ENCODE measurements around the gene CDC34.
A peak's percentile ranks its signal among the peaks of the same experiment; 100 is the strongest.
"Not testable (repeated sequence)": the region's sequence is repeated elsewhere in the genome, so short reads cannot be mapped to it uniquely, and the experiment has no call there.

Gene CDC34

DNA sequence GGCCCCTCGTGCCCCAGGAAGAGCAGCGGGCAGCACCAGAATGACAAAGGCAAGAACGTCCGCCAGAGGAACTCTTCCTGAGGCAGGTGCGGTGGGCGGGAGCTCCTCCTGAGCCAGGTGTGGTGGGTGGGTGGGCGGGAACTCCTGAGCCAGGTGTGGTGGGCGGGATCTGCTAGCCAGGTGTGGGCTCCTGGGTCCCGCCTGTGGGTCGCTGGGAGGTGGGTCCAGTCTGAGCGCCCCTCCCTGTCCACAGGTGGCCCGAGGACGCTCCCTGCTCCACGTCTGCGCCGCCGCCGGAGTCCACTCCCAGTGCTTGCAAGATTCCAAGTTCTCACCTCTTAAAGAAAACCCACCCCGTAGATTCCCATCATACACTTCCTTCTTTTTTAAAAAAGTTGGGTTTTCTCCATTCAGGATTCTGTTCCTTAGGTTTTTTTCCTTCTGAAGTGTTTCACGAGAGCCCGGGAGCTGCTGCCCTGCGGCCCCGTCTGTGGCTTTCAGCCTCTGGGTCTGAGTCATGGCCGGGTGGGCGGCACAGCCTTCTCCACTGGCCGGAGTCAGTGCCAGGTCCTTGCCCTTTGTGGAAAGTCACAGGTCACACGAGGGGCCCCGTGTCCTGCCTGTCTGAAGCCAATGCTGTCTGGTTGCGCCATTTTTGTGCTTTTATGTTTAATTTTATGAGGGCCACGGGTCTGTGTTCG is 51.1 kb downstream of the CDC34 start:
- TF ChIP-seq, protein P1, sequence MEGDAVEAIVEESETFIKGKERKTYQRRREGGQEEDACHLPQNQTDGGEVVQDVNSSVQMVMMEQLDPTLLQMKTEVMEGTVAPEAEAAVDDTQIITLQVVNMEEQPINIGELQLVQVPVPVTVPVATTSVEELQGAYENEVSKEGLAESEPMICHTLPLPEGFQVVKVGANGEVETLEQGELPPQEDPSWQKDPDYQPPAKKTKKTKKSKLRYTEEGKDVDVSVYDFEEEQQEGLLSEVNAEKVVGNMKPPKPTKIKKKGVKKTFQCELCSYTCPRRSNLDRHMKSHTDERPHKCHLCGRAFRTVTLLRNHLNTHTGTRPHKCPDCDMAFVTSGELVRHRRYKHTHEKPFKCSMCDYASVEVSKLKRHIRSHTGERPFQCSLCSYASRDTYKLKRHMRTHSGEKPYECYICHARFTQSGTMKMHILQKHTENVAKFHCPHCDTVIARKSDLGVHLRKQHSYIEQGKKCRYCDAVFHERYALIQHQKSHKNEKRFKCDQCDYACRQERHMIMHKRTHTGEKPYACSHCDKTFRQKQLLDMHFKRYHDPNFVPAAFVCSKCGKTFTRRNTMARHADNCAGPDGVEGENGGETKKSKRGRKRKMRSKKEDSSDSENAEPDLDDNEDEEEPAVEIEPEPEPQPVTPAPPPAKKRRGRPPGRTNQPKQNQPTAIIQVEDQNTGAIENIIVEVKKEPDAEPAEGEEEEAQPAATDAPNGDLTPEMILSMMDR (IDR thresholded peaks at IDR 0.05; ENCODE audit: insufficient read depth, low read depth, low read length, missing control alignments), result no peak
- no peak overlapping the region for H3K4me3 ChIP-seq (ENCODE audit: low read depth, low read length)
- DNase-seq (ENCODE audit: low read depth), result no peak

DNA sequence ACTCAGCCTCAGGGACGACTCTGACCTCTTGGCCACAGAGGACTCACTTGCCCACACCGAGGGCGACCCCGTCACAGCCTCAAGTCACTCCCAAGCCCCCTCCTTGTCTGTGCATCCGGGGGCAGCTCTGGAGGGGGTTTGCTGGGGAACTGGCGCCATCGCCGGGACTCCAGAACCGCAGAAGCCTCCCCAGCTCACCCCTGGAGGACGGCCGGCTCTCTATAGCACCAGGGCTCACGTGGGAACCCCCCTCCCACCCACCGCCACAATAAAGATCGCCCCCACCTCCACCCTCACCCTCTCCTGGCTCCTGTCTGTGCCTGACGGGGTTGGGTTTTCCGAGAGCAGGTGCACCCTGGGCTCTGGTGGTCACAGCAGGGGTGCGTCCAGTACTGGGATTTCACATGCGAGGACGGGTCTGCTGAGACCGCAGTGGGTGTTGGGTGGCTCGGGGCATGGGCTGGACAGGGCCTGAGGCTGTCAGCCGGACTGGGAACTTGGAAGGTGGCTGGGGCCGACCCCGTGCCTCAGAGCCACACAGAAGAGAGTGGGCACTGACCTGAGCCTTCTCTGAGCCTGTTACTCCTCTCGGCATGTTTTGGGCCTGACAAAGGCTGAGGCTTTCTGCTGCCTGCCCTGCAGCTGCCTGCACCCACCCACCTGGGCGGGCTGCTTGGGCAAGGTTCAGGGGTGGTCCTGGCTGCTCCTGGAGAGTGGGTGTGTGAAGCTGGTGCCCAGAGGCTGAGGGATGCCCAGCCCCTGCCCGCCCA is 51.8 kb downstream of the CDC34 start:
- no peak overlapping the region for H3K4me3 ChIP-seq (ENCODE audit: low read depth, low read length)
- TF ChIP-seq, protein P1 (IDR thresholded peaks at IDR 0.05; ENCODE audit: insufficient read depth, low read depth, low read length, missing control alignments), result no peak
- DNase-seq (ENCODE audit: low read depth), result no peak

DNA sequence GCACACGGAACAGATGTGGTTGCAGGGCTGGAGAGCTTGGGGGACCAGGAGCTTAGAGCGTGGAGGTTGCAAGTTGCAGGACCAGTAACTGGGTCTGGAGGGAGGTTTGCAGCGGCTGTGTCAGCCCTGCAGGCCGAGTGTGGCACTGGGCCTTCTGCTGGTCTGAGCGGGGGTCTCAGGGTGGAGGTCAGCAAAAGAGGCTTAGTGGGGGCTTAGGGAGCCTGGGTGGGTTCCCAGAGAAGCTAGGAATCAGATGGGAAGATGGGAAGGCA is 52.3 kb downstream of the CDC34 start:
- TF ChIP-seq, protein P1 (IDR thresholded peaks at IDR 0.05; ENCODE audit: insufficient read depth, low read depth, low read length, missing control alignments), result no peak
- no peak overlapping the region for H3K4me3 ChIP-seq (ENCODE audit: low read depth, low read length)
- no peak for DNase-seq (ENCODE audit: low read depth)

DNA sequence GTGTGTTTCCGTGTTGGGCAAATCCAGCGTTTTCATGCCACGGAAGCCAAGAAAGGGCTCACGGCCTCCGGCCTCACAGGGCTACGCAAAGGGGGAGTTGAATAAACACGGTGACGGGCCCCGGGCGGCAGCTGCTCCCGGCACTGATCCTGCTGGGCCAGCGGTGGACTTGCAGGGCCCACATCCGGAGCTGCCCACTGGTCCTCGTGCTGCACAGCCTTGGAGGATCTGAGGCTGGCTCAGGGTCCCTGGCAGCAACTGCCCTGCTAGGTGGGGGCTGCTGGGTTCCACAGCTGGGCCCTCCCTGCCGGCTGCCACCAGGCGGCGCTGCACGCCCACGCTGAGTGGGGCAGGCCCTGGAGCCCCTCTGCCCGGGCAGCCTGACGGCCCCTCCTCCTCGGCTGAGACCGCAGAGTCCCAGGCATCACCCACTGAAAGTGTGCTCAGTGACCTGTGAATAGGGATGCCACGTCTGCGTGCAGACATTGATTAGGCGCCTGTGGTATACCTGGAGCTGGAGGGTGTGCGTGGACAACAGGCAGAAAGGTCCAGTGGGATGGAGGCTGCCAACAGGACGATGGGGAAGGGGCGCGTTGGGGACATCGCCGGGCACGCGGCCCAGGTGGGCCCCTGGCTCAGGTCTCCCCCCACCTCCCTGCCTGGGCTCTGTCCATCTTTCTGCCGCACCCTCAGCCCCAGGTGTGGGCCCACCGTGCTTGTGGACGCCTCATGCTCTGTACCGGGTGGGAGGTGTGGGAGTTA is 52.9 kb downstream of the CDC34 start:
- TF ChIP-seq, protein P1 (IDR thresholded peaks at IDR 0.05; ENCODE audit: insufficient read depth, low read depth, low read length, missing control alignments), result peak; percentile 98
- DNase-seq (ENCODE audit: low read depth), result peak; percentile 68
- H3K4me3 ChIP-seq (ENCODE audit: low read depth, low read length), result no peak overlapping the region

DNA sequence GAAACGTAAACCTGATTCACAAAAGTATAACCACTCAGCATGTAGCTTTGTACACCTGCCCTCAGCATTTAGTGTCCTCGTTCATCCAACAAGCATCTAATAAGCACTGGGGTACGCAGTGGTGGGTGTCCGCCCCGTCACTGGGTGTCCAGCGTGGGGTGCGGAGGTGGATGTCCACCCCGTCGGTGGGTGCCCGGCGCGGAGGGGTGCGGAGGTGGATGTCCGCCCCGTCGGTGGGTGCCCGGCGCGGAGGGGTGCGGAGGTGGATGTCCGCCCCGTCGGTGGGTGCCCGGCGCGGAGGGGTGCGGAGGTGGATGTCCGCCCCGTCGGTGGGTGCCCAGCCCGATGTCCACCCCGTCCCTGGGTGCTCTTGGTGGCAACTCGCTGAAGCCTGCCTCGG is 53.6 kb downstream of the CDC34 start:
- DNase-seq (ENCODE audit: low read depth); H3K4me3 ChIP-seq (ENCODE audit: low read depth, low read length): not testable (repeated sequence)

DNA sequence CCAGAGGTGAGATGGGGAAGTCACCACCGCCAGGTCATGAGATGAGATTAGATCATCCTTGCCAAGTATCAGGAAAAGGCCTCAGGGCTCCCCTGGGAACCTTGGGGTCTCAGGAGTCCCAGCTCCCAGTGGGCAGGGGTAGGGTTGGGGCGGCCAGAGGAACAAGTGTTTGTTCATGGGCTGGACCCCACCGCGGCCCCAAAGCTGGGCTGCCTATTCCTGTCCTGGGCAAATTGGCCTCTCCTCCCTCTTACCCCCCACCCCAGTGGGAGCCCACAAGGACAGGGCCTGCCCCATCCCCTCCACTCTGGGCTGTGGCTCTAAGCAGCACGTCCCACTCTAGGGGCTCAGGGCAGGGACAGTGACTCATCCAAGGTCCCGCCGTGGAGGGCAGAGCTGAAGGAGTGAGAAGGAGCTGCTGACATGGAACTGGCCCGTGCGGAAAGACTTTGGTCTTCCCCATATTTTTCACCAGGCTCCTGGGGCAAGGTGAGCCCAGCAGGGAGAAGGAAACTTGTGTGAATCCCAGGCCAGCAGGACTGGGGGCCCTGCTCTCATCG is 54.1 kb downstream of the CDC34 start:
- TF ChIP-seq, protein P1 (IDR thresholded peaks at IDR 0.05; ENCODE audit: insufficient read depth, low read depth, low read length, missing control alignments), result no peak
- no peak for DNase-seq (ENCODE audit: low read depth)
- H3K4me3 ChIP-seq (ENCODE audit: low read depth, low read length), result no peak overlapping the region
